GM23338 (cell line): ENCODE data around the gene IQSEC2. TPM values are rescaled to one million over a fixed set of nuclear protein-coding genes. Genes with fewer than 3 reads are reported as not detected.

Experiments
- ATAC-seq: fragments of 200-7000 bp; cut with Tn5 transposase; 3 replicates; pipeline ENCODE4 v1.9.1; 2020
- DNase-seq: peaks from one replicate; pipeline ENCODE4 v3.0.0-alpha.2; 2015; ENCODE audit warnings: low spot score
- H2AFZ ChIP-seq: fragments of 200-600 bp; sonication (generic); 2 replicates; pipeline ENCODE4 v1.8.0; 2016; ENCODE audit warnings: antibody characterized with exemption, mild to moderate bottlenecking, moderate library complexity
- H3F3A ChIP-seq: fragments of 200-600 bp; sonication (generic); replicated peaks from 2 replicates; pipeline ENCODE4 v1.8.0; 2017; ENCODE audit warnings: antibody characterized with exemption, mixed run types, low read depth
- H3K27ac ChIP-seq: fragments of 200-600 bp; sonication (generic); 2 replicates; pipeline ENCODE4 v1.6.1; 2016; ENCODE audit warnings: low read depth
- H3K27me3 ChIP-seq: fragments of 200-600 bp; sonication (generic); 2 replicates; pipeline ENCODE4 v1.8.0; 2016; ENCODE audit warnings: mild to moderate bottlenecking, mixed run types, moderate library complexity; ENCODE audit not compliant: insufficient read depth
- H3K36me3 ChIP-seq: fragments of 200-600 bp; sonication (generic); 2 replicates; pipeline ENCODE4 v1.8.0; 2016; ENCODE audit warnings: mild to moderate bottlenecking; ENCODE audit not compliant: insufficient read depth
- H3K4me1 ChIP-seq: fragments of 200-600 bp; sonication (generic); 2 replicates; pipeline ENCODE4 v1.8.0; 2016; ENCODE audit warnings: mild to moderate bottlenecking, moderate library complexity; ENCODE audit not compliant: insufficient read depth
- H3K4me2 ChIP-seq: fragments of 200-600 bp; sonication (generic); 2 replicates; pipeline ENCODE4 v1.7.1; 2017; ENCODE audit warnings: mixed run types
- H3K4me3 ChIP-seq: fragments of 200-600 bp; sonication (generic); 2 replicates; pipeline ENCODE4 v1.6.1; 2016; ENCODE audit warnings: mixed run types
- H3K79me2 ChIP-seq: fragments of 200-600 bp; sonication (generic); replicated peaks from 2 replicates; pipeline ENCODE4 v1.8.0; 2017; ENCODE audit warnings: mild to moderate bottlenecking; ENCODE audit not compliant: insufficient read depth
- H3K9me2 ChIP-seq: fragments of 200-600 bp; sonication (generic); 2 replicates; pipeline ENCODE4 v1.8.0; 2017; ENCODE audit not compliant: insufficient read depth
- H4K20me1 ChIP-seq: fragments of 200-600 bp; sonication (generic); replicated peaks from 2 replicates; pipeline ENCODE4 v1.8.0; 2017; ENCODE audit warnings: mild to moderate bottlenecking; ENCODE audit not compliant: insufficient read depth
- H3K27ac Mint-ChIP-seq: 2 replicates; pipeline ENCODE4 v1.8.0; 2020; ENCODE audit warnings: inconsistent platforms, mild to moderate bottlenecking, moderate library complexity, mixed read lengths
- H3K27me3 Mint-ChIP-seq: 3 replicates; pipeline ENCODE4 v1.8.0; 2022; ENCODE audit warnings: low read depth, mild to moderate bottlenecking, moderate library complexity, mixed read lengths, inconsistent platforms; ENCODE audit not compliant: insufficient read depth, poor library complexity
- H3K36me3 Mint-ChIP-seq: 3 replicates; pipeline ENCODE4 v1.8.0; 2021; ENCODE audit warnings: low read depth, mild to moderate bottlenecking, inconsistent platforms, moderate library complexity, mixed read lengths
- H3K4me1 Mint-ChIP-seq: 3 replicates; pipeline ENCODE4 v1.8.0; 2020; ENCODE audit warnings: mild to moderate bottlenecking, inconsistent platforms, mixed read lengths
- H3K4me3 Mint-ChIP-seq: 3 replicates; pipeline ENCODE4 v1.8.0; 2021; ENCODE audit warnings: moderate library complexity, mild to moderate bottlenecking, inconsistent platforms, mixed read lengths
- H3K9me3 Mint-ChIP-seq: 3 replicates; pipeline ENCODE4 v1.8.0; 2020; ENCODE audit warnings: moderate library complexity, mild to moderate bottlenecking, inconsistent platforms, mixed read lengths
- CREB1 ChIP-seq: fragments of 250-450 bp; sonication (Bioruptor Pico); IDR thresholded peaks from 2 replicates; pipeline ENCODE4 v1.5.0; 2020; ENCODE audit warnings: low read depth, mild to moderate bottlenecking, moderate library complexity
- CTCF ChIP-seq, 2 experiments: fragments of 200-600 bp in 1 of 2; sonication (generic) in 1 of 2; conservative IDR thresholded peaks; 2 replicates each; pipeline versions ENCODE4 v1.5.1 to v1.6.1; 2016 to 2017; ENCODE audit warnings: antibody characterized with exemption in 2 of 2, low read depth in 2 of 2, mild to moderate bottlenecking in 2 of 2, moderate library complexity in 1 of 2
- ETS1 ChIP-seq: IDR thresholded peaks from 2 replicates; pipeline ENCODE4 v1.6.1; 2016; ENCODE audit warnings: antibody characterized with exemption
- EZH2 ChIP-seq: fragments of 200-600 bp; sonication (generic); IDR thresholded peaks from one replicate; pipeline ENCODE4 v1.8.0; 2017; ENCODE audit warnings: antibody characterized with exemption, mild to moderate bottlenecking, low read depth; ENCODE audit not compliant: unreplicated experiment
- EZH2phosphoT487 ChIP-seq: fragments of 200-600 bp; sonication (generic); IDR thresholded peaks from one replicate; pipeline ENCODE4 v1.8.1; 2018; ENCODE audit warnings: antibody characterized with exemption; ENCODE audit not compliant: unreplicated experiment
- JUNB ChIP-seq: IDR thresholded peaks from one replicate; pipeline ENCODE4 v1.6.1; 2016; ENCODE audit warnings: antibody characterized with exemption; ENCODE audit not compliant: unreplicated experiment
- POLR2AphosphoS5 ChIP-seq: IDR thresholded peaks from 2 replicates; pipeline ENCODE4 v1.6.1; 2016; ENCODE audit warnings: antibody characterized with exemption, low read depth
- REST ChIP-seq: IDR thresholded peaks from one replicate; pipeline ENCODE4 v1.6.1; 2018; ENCODE audit warnings: antibody characterized with exemption; ENCODE audit not compliant: unreplicated experiment
- ZNF331 ChIP-seq: fragments of 250-450 bp; sonication (Bioruptor Pico); IDR thresholded peaks from 2 replicates; pipeline ENCODE4 v1.5.0; 2020; ENCODE audit warnings: low read depth, mild to moderate bottlenecking, moderate library complexity
- polyA plus RNA-seq: library from polyadenylated mRNA; unstranded; fragments of >200 nt; fragmentation: Nextera tagmentation; extraction: Ambion mirVana; gene quantifications from 2 replicates; pipeline ENCODE4 v1.2.1, GENCODE V29; 2016
- total RNA-seq: library from RNA; depleted of rRNA; stranded (reverse); fragments of >200 nt; shearing (Covaris generic); gene quantifications from 2 replicates; pipeline ENCODE4 v1.2.3, GENCODE V29; 2014

The IQSEC2 gene
- total and polyA plus RNA-seq, 2 experiments from 2014 or later = 12.3 to 92.2 TPM

- DNase-seq (no peak), ATAC-seq (no peak)
- Histone ChIP-seq H3K27me3 (no peaks in the 10 kb centered on the region), H3K4me3 (no peak overlapping the region), H3F3A (no peaks in the 10 kb centered on the region), H3K4me2 (no peak overlapping the region), H2AFZ (no peak overlapping the region), H4K20me1 (no peaks in the 10 kb centered on the region), H3K4me1 (no peaks in the 10 kb centered on the region), H3K27ac (no peak overlapping the region), H3K9me2 (no peaks in the 10 kb centered on the region), H3K79me2 (no peaks in the 10 kb centered on the region), H3K36me3 (peaks cover 5% of the 10 kb centered on the region; the same call in 1 of the 2 replicates)
- H3K27me3 Mint-ChIP-seq = peaks cover 3% of the 10 kb centered on the region
- no peak overlapping the region for H3K27ac Mint-ChIP-seq
- no peaks in the 10 kb centered on the region for H3K4me1 Mint-ChIP-seq
- H3K36me3 Mint-ChIP-seq = peaks cover 32% of the 10 kb centered on the region
- H3K9me3 Mint-ChIP-seq = no peaks in the 10 kb centered on the region
- TF ChIP-seq POLR2AphosphoS5 (no peak), EZH2 (no peak), ZNF331 (CRISPR knock-in tag) (no peak), CREB1 (no peak)
- no peak overlapping the region for H3K4me3 Mint-ChIP-seq
Observed at GRCh38 chrX:53242310-53242709, 39.1 kb downstream of the IQSEC2 start.

GRCh38 chrX:53241558-53241957, 39.8 kb downstream of the IQSEC2 start:
- peaks cover 5% of the 10 kb centered on the region; the same call in 1 of the 2 replicates for H3K36me3 ChIP-seq
- no peak overlapping the region for H2AFZ ChIP-seq
- H3F3A ChIP-seq = no peaks in the 10 kb centered on the region
- no peaks in the 10 kb centered on the region for H3K27me3 ChIP-seq
- no peak overlapping the region for H3K4me2 ChIP-seq
- H3K4me1 ChIP-seq = no peaks in the 10 kb centered on the region
- Mint-ChIP-seq H3K4me1 (no peaks in the 10 kb centered on the region), H3K27me3 (peaks cover 3% of the 10 kb centered on the region), H3K36me3 (peaks cover 31% of the 10 kb centered on the region), H3K9me3 (no peaks in the 10 kb centered on the region), H3K4me3 (no peak overlapping the region), H3K27ac (no peak overlapping the region)
- ATAC-seq (no peak), DNase-seq (no peak)
- no peaks in the 10 kb centered on the region for H3K79me2 ChIP-seq
- H3K9me2 ChIP-seq = no peaks in the 10 kb centered on the region
- H3K27ac ChIP-seq = no peak overlapping the region
- no peak overlapping the region for H3K4me3 ChIP-seq
- no peaks in the 10 kb centered on the region for H4K20me1 ChIP-seq
- TF ChIP-seq ETS1 = no peak
- no peak for TF ChIP-seq REST
- TF ChIP-seq EZH2phosphoT487 = no peak
- TF ChIP-seq EZH2 = no peak
- TF ChIP-seq JUNB = no peak
- no peak for TF ChIP-seq CTCF (conservative IDR thresholded peaks at IDR 0.05; ENCODE audit: low read depth in 2 of 2)
- TF ChIP-seq POLR2AphosphoS5 = no peak
- TF ChIP-seq CREB1 = no peak
